K562 (cell line): ENCODE results near the gene PRRG4. TPM values are rescaled to one million over a fixed set of nuclear protein-coding genes. Genes with fewer than 3 reads are reported as not detected.

Experiments
- ATAC-seq: fragments of 200-7000 bp; cut with Tn5 transposase; 3 replicates; pipeline ENCODE4 v1.9.1; 2020; ENCODE audit warnings: moderate library complexity
- BruUV-seq: library from RNA; stranded (reverse); fragments of 400-500 nt; replicated peaks from 2 replicates; lab custom pipeline; 2021; lab: Mats Ljungman, UMichigan
- CTCF ChIA-PET: fragments of 300-600 bp; formaldehyde crosslinking; extraction: SDS; loops from one replicate; lab custom pipeline; 2021; ENCODE audit warnings: low intra/inter-chr PET ratio; lab: Yijun Ruan, JAX
- POLR2A ChIA-PET: fragments of 300-600, 350-650 bp; sonication (Branson Sonifier 250); formaldehyde crosslinking; extraction: SDS; loops from one replicate; lab custom pipeline; 2021; ENCODE audit warnings: antibody characterized with exemption, inconsistent platforms; lab: Yijun Ruan, JAX
- DNase-seq, 4 experiments: peaks; one replicate each; pipeline versions ENCODE4 v3.0.0 to v3.0.0-alpha.2; 2011 to 2018; ENCODE audit warnings: low spot score in 3 of 4, mixed read lengths in 3 of 4; ENCODE audit errors: extremely low read depth in 1 of 4
- FAIRE-seq: peaks from 2 replicates; lab custom pipeline; 2011; peaks lifted over from hg19 to GRCh38; lab: Jason Lieb, UNC
- H2AFZ ChIP-seq: 2 replicates; pipeline ENCODE4 v1.6.0; 2011; ENCODE audit warnings: low read depth, low read length, control low read depth, inconsistent platforms
- H3K27ac ChIP-seq: fragments of 200-600 bp; 3 replicates; pipeline ENCODE4 v1.8.0; 2011; ENCODE audit warnings: low read depth, mild to moderate bottlenecking, control low read depth, inconsistent platforms, low read length, moderate library complexity, mixed read lengths; ENCODE audit errors: extremely low read depth
- H3K27me3 ChIP-seq, 2 experiments: fragments of 300-600 bp in 1 of 2; 2 replicates in 1 of 2; 3 replicates in 1 of 2; pipeline versions ENCODE4 v1.6.0 to v1.8.0; 2011; ENCODE audit warnings: inconsistent platforms in 2 of 2, low read length in 2 of 2, mild to moderate bottlenecking in 1 of 2, mixed read lengths in 1 of 2, moderate library complexity in 1 of 2; ENCODE audit not compliant: control insufficient read depth in 2 of 2, insufficient read depth in 2 of 2
- H3K36me3 ChIP-seq: fragments of 300-600 bp; 3 replicates; pipeline ENCODE4 v1.8.0; 2011; ENCODE audit warnings: mild to moderate bottlenecking, low read length, inconsistent platforms; ENCODE audit not compliant: control insufficient read depth, insufficient read depth
- H3K4me1 ChIP-seq, 2 experiments: fragments of 200-600 bp in 1 of 2; replicated peaks in 1 of 2; 2 replicates in 1 of 2; 3 replicates in 1 of 2; pipeline versions ENCODE4 v1.5.1 to v1.8.0; 2011; ENCODE audit warnings: inconsistent platforms in 2 of 2, low read length in 2 of 2, mild to moderate bottlenecking in 1 of 2, mixed read lengths in 1 of 2, moderate library complexity in 1 of 2; ENCODE audit not compliant: control insufficient read depth in 2 of 2, insufficient read depth in 2 of 2
- H3K4me2 ChIP-seq: 2 replicates; pipeline ENCODE4 v1.6.1; 2011; ENCODE audit warnings: low read length, control low read depth, inconsistent platforms, mixed read lengths; ENCODE audit not compliant: insufficient read depth
- H3K4me3 ChIP-seq: fragments of 200-600 bp; sonication (generic), shearing (Covaris generic); 2 replicates; pipeline ENCODE4 v1.5.1; 2016; ENCODE audit warnings: control low read depth, inconsistent platforms
- H3K79me2 ChIP-seq: fragments of 200-600 bp; 3 replicates; pipeline ENCODE4 v1.8.0; 2011; ENCODE audit warnings: low read length, inconsistent platforms; ENCODE audit not compliant: control insufficient read depth, insufficient read depth
- H3K9ac ChIP-seq, 2 experiments: 2 replicates each; pipeline versions ENCODE4 v1.6.0 to v1.6.1; 2011; ENCODE audit warnings: low read depth in 2 of 2, low read length in 2 of 2, control low read depth in 1 of 2, inconsistent platforms in 1 of 2, mild to moderate bottlenecking in 1 of 2, mixed read lengths in 1 of 2; ENCODE audit not compliant: insufficient read depth in 1 of 2
- H3K9me1 ChIP-seq: one replicate; pipeline ENCODE4 v1.6.0; 2011; ENCODE audit warnings: inconsistent platforms, mild to moderate bottlenecking, low read length, moderate library complexity; ENCODE audit not compliant: control insufficient read depth, insufficient read depth
- H3K9me3 ChIP-seq: replicated peaks from 2 replicates; pipeline ENCODE4 v1.5.1; 2011; ENCODE audit warnings: low read depth, low read length, inconsistent platforms; ENCODE audit not compliant: control insufficient read depth, insufficient read depth
- H4K20me1 ChIP-seq: replicated peaks from 2 replicates; pipeline ENCODE4 v1.6.1; 2011; ENCODE audit warnings: low read length, inconsistent platforms, mixed read lengths; ENCODE audit not compliant: control insufficient read depth, insufficient read depth
- CUX1 ChIP-seq: fragments of 200-800 bp; sonication (Bioruptor generic); IDR thresholded peaks from 2 replicates; pipeline ENCODE4 v1.6.1; 2016; ENCODE audit warnings: missing genetic modification characterization, missing compliant biosample characterization
- DACH1 ChIP-seq: fragments of 450-650 bp; IDR thresholded peaks from 2 replicates; pipeline ENCODE4 v1.6.1; 2018; ENCODE audit not compliant: partially characterized antibody
- KDM2B ChIP-seq: fragments of 250-450 bp; sonication (Bioruptor Pico); IDR thresholded peaks from 2 replicates; pipeline ENCODE4 v1.8.0; 2021; ENCODE audit warnings: mild to moderate bottlenecking, moderate library complexity
- KDM4B ChIP-seq, 2 experiments: fragments of 450-650 bp in 1 of 2; sonication (generic) in 1 of 2; IDR thresholded peaks; 2 replicates each; pipeline ENCODE4 v1.6.1; 2016 to 2017; ENCODE audit warnings: borderline replicate concordance in 2 of 2, antibody characterized with exemption in 1 of 2, low read depth in 1 of 2, mild to moderate bottlenecking in 1 of 2
- NUFIP1 ChIP-seq: fragments of 450-650 bp; IDR thresholded peaks from 2 replicates; pipeline ENCODE4 v1.6.1; 2018; ENCODE audit not compliant: partially characterized antibody
- RBBP5 ChIP-seq: fragments of 200-600 bp; sonication (generic); IDR thresholded peaks from 2 replicates; pipeline ENCODE4 v1.6.1; 2012; ENCODE audit warnings: borderline replicate concordance, mild to moderate bottlenecking, low read length, control low read depth, inconsistent platforms; ENCODE audit not compliant: insufficient read depth, poor library complexity, severe bottlenecking
- REST ChIP-seq, 2 experiments: fragments of 450-650 bp; formaldehyde crosslinking in 1 of 2; IDR thresholded peaks; 2 replicates each; pipeline versions ENCODE4 v1.4.0 to v1.6.1; 2014 to 2020; ENCODE audit warnings: mild to moderate bottlenecking in 2 of 2, borderline replicate concordance in 1 of 2, low read depth in 1 of 2
- XRCC4 ChIP-seq: IDR thresholded peaks from one replicate; pipeline ENCODE4 v1.6.1; 2011; ENCODE audit not compliant: insufficient read depth, insufficient read length; ENCODE audit errors: extremely low read depth
- ZNF830 ChIP-seq: fragments of 250-450 bp; sonication (Bioruptor Pico); IDR thresholded peaks from 2 replicates; pipeline ENCODE4 v1.5.0; 2021; ENCODE audit warnings: mild to moderate bottlenecking
- WGBS: fragments of 100-300 bp; shearing (Covaris generic); methylation state at CpG from one replicate; pipeline ENCODE4 v1.1.6; 2016; ENCODE audit warnings: low coverage, mixed read lengths; ENCODE audit not compliant: insufficient coverage; ENCODE audit errors: missing lambda C conversion rate; 5-methylcytosine and 5-hydroxymethylcytosine counted together
- in situ Hi-C: fragments of 300-500 bp; cut with MboI; formaldehyde crosslinking; loops from 4 replicates; pipeline ENCODE4 v1.15.0; 2018; ENCODE audit warnings: inconsistent platforms, mixed read lengths
- intact Hi-C: fragments of 100-400 bp; cut with micrococcal nuclease; formaldehyde crosslinking; loops from 2 replicates; pipeline ENCODE4 v1.14.2; 2022
- polyA plus RNA-seq, 8 experiments: library from polyadenylated mRNA; depleted of rRNA in 4 of 8; stranded (reverse) in 5 of 8; unstranded in 3 of 8; fragments of >200 nt; fragmentation: Nextera tagmentation in 2 of 8; fragmentation: Illumina TruSeq in 1 of 8; extraction: Ambion mirVana in 2 of 8; extraction: Trizol in 1 of 8; gene quantifications; 2 replicates each; pipeline versions ENCODE4 v1.2.1 to v1.2.3, GENCODE V29; 2011 to 2014; ENCODE audit warnings: inconsistent platforms in 1 of 8, missing spikeins in 1 of 8
- total RNA-seq, 7 experiments: library from RNA; depleted of rRNA in 6 of 7; stranded (reverse); fragments of >200 nt in 6 of 7; fragmentation: Illumina TruSeq in 2 of 7; extraction: Trizol in 2 of 7; gene quantifications; 2 replicates each; pipeline versions ENCODE4 v1.2.1 to v1.2.3, GENCODE V29; 2011 to 2021; ENCODE audit warnings: low replicate concordance in 1 of 7

The PRRG4 gene
- total and polyA plus RNA-seq, 9 of the 15 experiments (the other 6 are each of a cell fraction or from before 2014, with no cell fraction given) = not detected

GRCh38 chr11:32883421-32883820, 53.7 kb downstream of the PRRG4 start:
- no peak for FAIRE-seq
- Histone ChIP-seq H3K36me3 (no peaks in the 10 kb centered on the region), H3K9me3 (no peaks in the 10 kb centered on the region), H3K27ac (no peak overlapping the region), H3K9ac (no peak overlapping the region), H3K4me3 (no peak overlapping the region), H3K27me3 (peaks cover 0 to 6% of the 10 kb centered on the region in 2 experiments; a peak in 2 of 5 replicates), H2AFZ (no peak overlapping the region), H3K9me1 (no peaks in the 10 kb centered on the region), H3K79me2 (no peaks in the 10 kb centered on the region), H3K4me2 (no peak overlapping the region), H3K4me1 (no peaks in the 10 kb centered on the region), H4K20me1 (no peaks in the 10 kb centered on the region)
- ATAC-seq = no peak
- WGBS = 2% methylated on average over 3 of the region's 3 CpGs
- intact Hi-C loops (loop anchor here (5.0 to 10.0 kb wide), 2 partner anchors 81 to 179 kb away; no protein-coding TSS in a partner anchor), in situ Hi-C loops (no loop called here)
- ChIA-PET CTCF (no interaction called here), POLR2A (interaction anchor here (1.9 kb wide), 1 partner anchor 9 kb away, joined by 5 read pairs; the partner anchor contains the start of gene QSER1)
- no peak for DNase-seq
- no TSS peak for BruUV-seq
- TF ChIP-seq RBBP5 (no peak), KDM2B (no peak), KDM4B (IDR thresholded peaks at IDR 0.05; ENCODE audit: borderline replicate concordance in 2 of 2, low read depth in 1 of 2) (no peak), XRCC4 (no peak), CUX1 (CRISPR knock-in tag) (no peak), ZNF830 (CRISPR knock-in tag) (no peak), REST (IDR thresholded peaks at IDR 0.05; ENCODE audit: borderline replicate concordance) (no peak), REST (CRISPR knock-in tag; IDR thresholded peaks at IDR 0.05; ENCODE audit: low read depth) (no peak), DACH1 (no peak), NUFIP1 (no peak)
